OCI-LY1 (cell line): ENCODE data around the gene SERGEF.

ENCODE experiments used
- EZH2 ChIP-seq: fragments of 200-600 bp; sonication (generic), shearing (Covaris generic); IDR thresholded peaks from 2 replicates; pipeline ENCODE4 v1.8.0; 2017; ENCODE audit warnings: borderline replicate concordance, mixed run types, mild to moderate bottlenecking, antibody characterized with exemption, low read length, moderate library complexity, mixed read lengths
- TF ChIP-seq, protein P1 (sequence below): fragments of 200-600 bp; sonication (generic), shearing (Covaris generic); IDR thresholded peaks from 2 replicates; pipeline ENCODE4 v1.5.1; 2017; ENCODE audit warnings: mild to moderate bottlenecking, antibody characterized with exemption, low read length, moderate library complexity, mixed read lengths

DNA sequence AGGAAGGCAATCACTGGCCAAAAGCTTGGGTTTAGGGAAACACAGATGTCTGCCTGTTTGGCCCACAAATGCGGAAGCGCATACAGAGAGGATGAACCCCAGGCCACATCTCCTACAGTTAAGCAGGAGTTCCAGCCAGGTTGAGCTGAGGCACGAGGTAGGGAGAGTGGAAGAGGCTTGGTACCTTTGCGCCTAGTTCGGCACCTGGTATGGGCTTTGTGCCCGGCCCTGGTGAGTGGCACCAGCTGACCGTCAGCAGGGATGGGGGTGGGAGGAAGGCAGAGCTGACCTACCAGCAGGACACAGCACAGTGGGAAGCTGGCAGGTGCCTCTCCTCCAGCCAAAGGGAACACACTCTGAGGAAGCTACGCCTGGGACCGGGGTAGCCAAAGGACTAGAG lies 220.7 kb downstream of the SERGEF start:
- TF ChIP-seq, protein P1, sequence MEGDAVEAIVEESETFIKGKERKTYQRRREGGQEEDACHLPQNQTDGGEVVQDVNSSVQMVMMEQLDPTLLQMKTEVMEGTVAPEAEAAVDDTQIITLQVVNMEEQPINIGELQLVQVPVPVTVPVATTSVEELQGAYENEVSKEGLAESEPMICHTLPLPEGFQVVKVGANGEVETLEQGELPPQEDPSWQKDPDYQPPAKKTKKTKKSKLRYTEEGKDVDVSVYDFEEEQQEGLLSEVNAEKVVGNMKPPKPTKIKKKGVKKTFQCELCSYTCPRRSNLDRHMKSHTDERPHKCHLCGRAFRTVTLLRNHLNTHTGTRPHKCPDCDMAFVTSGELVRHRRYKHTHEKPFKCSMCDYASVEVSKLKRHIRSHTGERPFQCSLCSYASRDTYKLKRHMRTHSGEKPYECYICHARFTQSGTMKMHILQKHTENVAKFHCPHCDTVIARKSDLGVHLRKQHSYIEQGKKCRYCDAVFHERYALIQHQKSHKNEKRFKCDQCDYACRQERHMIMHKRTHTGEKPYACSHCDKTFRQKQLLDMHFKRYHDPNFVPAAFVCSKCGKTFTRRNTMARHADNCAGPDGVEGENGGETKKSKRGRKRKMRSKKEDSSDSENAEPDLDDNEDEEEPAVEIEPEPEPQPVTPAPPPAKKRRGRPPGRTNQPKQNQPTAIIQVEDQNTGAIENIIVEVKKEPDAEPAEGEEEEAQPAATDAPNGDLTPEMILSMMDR = no peak
- TF ChIP-seq EZH2 = no peak
